CD4-positive, alpha-beta T cell treated with Interleukin-21 for 1 hour (primary cell): ENCODE measurements around the gene UQCRQ.
A peak's percentile ranks its signal among the peaks of the same experiment; 100 is the strongest.

Experiments used
- DNase-seq: peaks from one replicate; pipeline ENCODE4 v3.0.0-alpha.2; 2020

The UQCRQ gene

GRCh38 chr5:132871459-132872284, 5.2 kb downstream of the UQCRQ start:
- no peak for DNase-seq

- DNase-seq, result no peak
Observed at GRCh38 chr5:132872788-132873118, 6.3 kb downstream of the UQCRQ start.

- no peak for DNase-seq
Observed at GRCh38 chr5:132873119-132873929, 6.9 kb downstream of the UQCRQ start, which contains the start of gene LEAP2. LEAP2 (plus strand) TSS chr5:132873668; CDS start chr5:132873695, 27 bp downstream.

- no peak for DNase-seq
Observed at GRCh38 chr5:132873930-132874271, 7.5 kb downstream of the UQCRQ start.

- no peak for DNase-seq
Observed at GRCh38 chr5:132876020-132876759, 9.7 kb downstream of the UQCRQ start.

GRCh38 chr5:132877466-132877865, 11.0 kb downstream of the UQCRQ start:
- DNase-seq, result no peak

- no peak for DNase-seq
Observed at GRCh38 chr5:132877938-132878337, 11.5 kb downstream of the UQCRQ start.

- peak; percentile 48 for DNase-seq
Observed at GRCh38 chr5:132883261-132883834, 16.9 kb downstream of the UQCRQ start.

GRCh38 chr5:132884548-132884947, 18.1 kb downstream of the UQCRQ start:
- DNase-seq, result no peak

- no peak for DNase-seq
Observed at GRCh38 chr5:132886064-132886823, 19.8 kb downstream of the UQCRQ start.

GRCh38 chr5:132887283-132887682, 20.8 kb downstream of the UQCRQ start:
- DNase-seq, result no peak

GRCh38 chr5:132889501-132889900, 23.1 kb downstream of the UQCRQ start:
- no peak for DNase-seq

GRCh38 chr5:132890817-132891216, 24.4 kb downstream of the UQCRQ start:
- DNase-seq, result no peak

GRCh38 chr5:132895719-132896305, 29.4 kb downstream of the UQCRQ start:
- no peak for DNase-seq

- DNase-seq, result no peak
Observed at GRCh38 chr5:132896685-132897084, 30.2 kb downstream of the UQCRQ start.

- DNase-seq, result no peak
Observed at GRCh38 chr5:132898094-132898493, 31.7 kb downstream of the UQCRQ start.

- no peak for DNase-seq
Observed at GRCh38 chr5:132901036-132901435, 34.6 kb downstream of the UQCRQ start.

- no peak for DNase-seq
Observed at GRCh38 chr5:132901730-132902129, 35.3 kb downstream of the UQCRQ start.

- no peak for DNase-seq
Observed at GRCh38 chr5:132905938-132906337, 39.5 kb downstream of the UQCRQ start.

- no peak for DNase-seq
Observed at GRCh38 chr5:132907161-132907560, 40.7 kb downstream of the UQCRQ start.

GRCh38 chr5:132909702-132910101, 43.3 kb downstream of the UQCRQ start:
- no peak for DNase-seq

- DNase-seq, result no peak
Observed at GRCh38 chr5:132915681-132916080, 49.2 kb downstream of the UQCRQ start.
